Panc1 (cell line): ENCODE results near the gene UBE2N. TPM values are rescaled to one million over a fixed set of nuclear protein-coding genes. Genes with fewer than 3 reads are reported as not detected.

Experiments used
- ATAC-seq: fragments of 200-7000 bp; cut with Tn5 transposase; 2 replicates; pipeline ENCODE4 v1.9.1; 2020; ENCODE audit warnings: mild to moderate bottlenecking, moderate library complexity
- BruUV-seq: library from RNA; stranded (reverse); fragments of 400-500 nt; replicated peaks from 2 replicates; lab custom pipeline; 2021; lab: Mats Ljungman, UMichigan
- CTCF ChIA-PET: fragments of 300-600 bp; sonication (Branson Sonifier 250); formaldehyde crosslinking; loops from one replicate; lab custom pipeline; 2022; ENCODE audit warnings: antibody characterized with exemption; lab: Charles Lee
- POLR2A ChIA-PET: fragments of 300-600 bp; sonication (Branson Sonifier 250); formaldehyde crosslinking; loops from one replicate; lab custom pipeline; 2022; ENCODE audit warnings: antibody characterized with exemption; lab: Charles Lee
- DNase-seq: peaks from one replicate; pipeline ENCODE4 v3.0.0-alpha.2; 2010; ENCODE audit warnings: low read depth, low spot score
- H3K27ac ChIP-seq: 2 replicates; pipeline ENCODE4 v1.5.1; 2011; ENCODE audit warnings: mild to moderate bottlenecking, low read length, inconsistent platforms
- H3K27me3 ChIP-seq: fragments of 200-500 bp; sonication (Bioruptor generic); 2 replicates; pipeline ENCODE4 v1.6.0; 2014; ENCODE audit warnings: low read length, inconsistent platforms; ENCODE audit not compliant: control insufficient read depth, insufficient read depth
- H3K36me3 ChIP-seq: fragments of 200-500 bp; sonication (Bioruptor generic); 2 replicates; pipeline ENCODE4 v1.5.1; 2014; ENCODE audit warnings: inconsistent platforms, mild to moderate bottlenecking, low read length, moderate library complexity; ENCODE audit not compliant: control insufficient read depth, insufficient read depth
- H3K4me1 ChIP-seq: 2 replicates; pipeline ENCODE4 v1.5.1; 2011; ENCODE audit warnings: inconsistent platforms, mild to moderate bottlenecking, low read length, moderate library complexity; ENCODE audit not compliant: control insufficient read depth, insufficient read depth
- H3K4me3 ChIP-seq, 2 experiments: 2 replicates each; pipeline ENCODE4 v1.5.1; 2011 to 2012; ENCODE audit warnings: low read depth in 2 of 2, low read length in 2 of 2, mild to moderate bottlenecking in 2 of 2, inconsistent platforms in 1 of 2, moderate library complexity in 1 of 2
- H3K9me3 ChIP-seq: fragments of 200-500 bp; sonication (Bioruptor generic); 2 replicates; pipeline ENCODE4 v1.5.1; 2014; ENCODE audit warnings: low read depth, mild to moderate bottlenecking, inconsistent platforms, low read length, moderate library complexity; ENCODE audit not compliant: control insufficient read depth, insufficient read depth
- CTCF ChIP-seq: fragments of 450-650 bp; IDR thresholded peaks from 2 replicates; pipeline ENCODE4 v1.5.1; 2017; ENCODE audit warnings: mild to moderate bottlenecking
- POLR2AphosphoS5 ChIP-seq: IDR thresholded peaks from 2 replicates; pipeline ENCODE4 v1.6.1; 2012; ENCODE audit warnings: mild to moderate bottlenecking, low read depth, low read length, moderate library complexity
- SIN3A ChIP-seq: IDR thresholded peaks from 2 replicates; pipeline ENCODE4 v1.6.1; 2012; ENCODE audit warnings: low read depth, mild to moderate bottlenecking, low read length, moderate library complexity, borderline replicate concordance; ENCODE audit not compliant: insufficient read depth
- TCF7L2 ChIP-seq: IDR thresholded peaks from 2 replicates; pipeline ENCODE4 v1.6.1; 2011; ENCODE audit warnings: mild to moderate bottlenecking, low read depth, low read length, inconsistent platforms
- in situ Hi-C: cut with HindIII; loops from 2 replicates; pipeline ENCODE4 v1.10.0; 2016; ENCODE audit warnings: low sequenced_read_pairs, low pct_unique_long_range_greater_than_20kb
- intact Hi-C: fragments of 100-400 bp; cut with micrococcal nuclease; formaldehyde crosslinking; loops from one replicate; pipeline ENCODE4 v1.10.0; 2022; ENCODE audit not compliant: unreplicated experiment
- total RNA-seq: library from RNA; stranded (reverse); gene quantifications from one replicate; pipeline ENCODE4 v1.2.1, GENCODE V29; 2021; ENCODE audit not compliant: unreplicated experiment
- TF ChIP-seq, protein P1 (sequence below), 2 experiments: IDR thresholded peaks; 2 replicates each; pipeline ENCODE4 v1.6.1; 2011 to 2012; ENCODE audit warnings: low read depth in 2 of 2, control low read depth in 1 of 2, low read length in 1 of 2, mild to moderate bottlenecking in 1 of 2, moderate library complexity in 1 of 2; ENCODE audit not compliant: insufficient read depth in 1 of 2

The UBE2N gene
- total RNA-seq, 1 experiment from 2014 or later, result 150 TPM

DNA sequence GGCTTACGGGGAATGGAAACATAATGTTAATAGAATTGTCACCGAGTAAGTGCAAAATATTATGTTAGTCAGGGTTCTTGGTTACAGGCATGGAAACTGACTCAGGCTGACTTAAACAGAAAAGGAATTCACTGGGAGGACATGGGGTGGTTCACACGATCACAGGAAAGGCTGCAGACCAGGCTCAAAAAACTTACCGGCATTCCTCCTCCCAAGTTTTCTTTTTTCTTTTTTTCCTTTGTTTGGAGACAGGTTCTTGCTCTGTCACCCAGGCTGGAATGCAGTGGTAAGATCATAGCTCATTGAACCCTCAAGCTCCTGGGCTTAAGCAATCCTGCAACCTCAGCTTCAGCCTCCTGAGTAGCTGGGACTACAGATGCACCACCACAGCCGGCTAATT lies 11.9 kb upstream of the UBE2N start:
- TF ChIP-seq, protein P1, sequence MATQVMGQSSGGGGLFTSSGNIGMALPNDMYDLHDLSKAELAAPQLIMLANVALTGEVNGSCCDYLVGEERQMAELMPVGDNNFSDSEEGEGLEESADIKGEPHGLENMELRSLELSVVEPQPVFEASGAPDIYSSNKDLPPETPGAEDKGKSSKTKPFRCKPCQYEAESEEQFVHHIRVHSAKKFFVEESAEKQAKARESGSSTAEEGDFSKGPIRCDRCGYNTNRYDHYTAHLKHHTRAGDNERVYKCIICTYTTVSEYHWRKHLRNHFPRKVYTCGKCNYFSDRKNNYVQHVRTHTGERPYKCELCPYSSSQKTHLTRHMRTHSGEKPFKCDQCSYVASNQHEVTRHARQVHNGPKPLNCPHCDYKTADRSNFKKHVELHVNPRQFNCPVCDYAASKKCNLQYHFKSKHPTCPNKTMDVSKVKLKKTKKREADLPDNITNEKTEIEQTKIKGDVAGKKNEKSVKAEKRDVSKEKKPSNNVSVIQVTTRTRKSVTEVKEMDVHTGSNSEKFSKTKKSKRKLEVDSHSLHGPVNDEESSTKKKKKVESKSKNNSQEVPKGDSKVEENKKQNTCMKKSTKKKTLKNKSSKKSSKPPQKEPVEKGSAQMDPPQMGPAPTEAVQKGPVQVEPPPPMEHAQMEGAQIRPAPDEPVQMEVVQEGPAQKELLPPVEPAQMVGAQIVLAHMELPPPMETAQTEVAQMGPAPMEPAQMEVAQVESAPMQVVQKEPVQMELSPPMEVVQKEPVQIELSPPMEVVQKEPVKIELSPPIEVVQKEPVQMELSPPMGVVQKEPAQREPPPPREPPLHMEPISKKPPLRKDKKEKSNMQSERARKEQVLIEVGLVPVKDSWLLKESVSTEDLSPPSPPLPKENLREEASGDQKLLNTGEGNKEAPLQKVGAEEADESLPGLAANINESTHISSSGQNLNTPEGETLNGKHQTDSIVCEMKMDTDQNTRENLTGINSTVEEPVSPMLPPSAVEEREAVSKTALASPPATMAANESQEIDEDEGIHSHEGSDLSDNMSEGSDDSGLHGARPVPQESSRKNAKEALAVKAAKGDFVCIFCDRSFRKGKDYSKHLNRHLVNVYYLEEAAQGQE (IDR thresholded peaks at IDR 0.05; ENCODE audit: insufficient read depth in 1 of 2, low read depth in 2 of 2, low read length in 1 of 2), result no peak
- TF ChIP-seq SIN3A, result no peak
- no peak for TF ChIP-seq POLR2AphosphoS5
- H3K4me1 ChIP-seq, result no peaks in the 10 kb centered on the region
- no peaks in the 10 kb centered on the region for H3K9me3 ChIP-seq
- intact Hi-C loops (no loop called here), in situ Hi-C loops (no loop called here)
- no peak overlapping the region for H3K27ac ChIP-seq
- ChIA-PET CTCF (no interaction called here), POLR2A (no interaction called here)
- BruUV-seq, result no TSS peak
- ATAC-seq (no peak), DNase-seq (no peak)
- H3K4me3 ChIP-seq, result no peak overlapping the region
- H3K36me3 ChIP-seq, result no peaks in the 10 kb centered on the region
- no peaks in the 10 kb centered on the region for H3K27me3 ChIP-seq

DNA sequence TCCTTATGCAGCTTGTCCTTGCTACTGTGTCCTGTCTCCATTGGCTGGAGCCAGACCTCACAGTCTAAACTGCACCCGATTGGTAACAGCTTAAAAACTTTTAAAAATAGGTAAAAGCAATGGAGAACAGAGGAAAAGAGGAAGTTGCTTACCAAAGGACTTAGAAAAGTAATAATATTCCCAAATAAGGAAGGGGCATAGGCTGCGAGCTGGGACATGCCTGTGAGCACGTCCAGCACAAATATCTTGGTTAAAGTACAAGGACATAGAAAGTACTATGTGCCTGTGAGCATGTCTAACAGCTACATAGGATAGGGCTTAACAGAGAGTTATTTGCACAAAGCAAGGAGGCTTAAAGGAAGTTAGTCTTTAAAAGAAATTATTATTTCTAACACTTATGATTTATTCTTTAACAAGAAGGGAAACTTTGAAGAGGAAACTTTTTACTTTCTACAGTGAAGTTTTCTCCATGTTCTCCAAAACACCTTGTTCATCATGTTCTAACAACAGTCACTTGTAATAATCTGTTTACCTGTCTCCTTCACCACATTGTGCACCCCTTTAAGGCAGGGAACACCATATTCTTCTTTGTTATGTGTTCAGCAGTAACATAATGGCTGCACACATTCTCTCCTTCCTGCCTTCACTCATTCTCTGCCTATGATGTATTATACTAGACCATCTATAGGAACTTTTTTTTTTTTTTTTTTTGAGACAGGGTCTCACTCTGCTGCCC lies 9.8 kb upstream of the UBE2N start:
- H3K27ac ChIP-seq, result no peak overlapping the region
- POLR2A ChIA-PET, result no interaction called here
- TF ChIP-seq CTCF (no peak), POLR2AphosphoS5 (no peak), SIN3A (no peak), TCF7L2 (no peak)
- TF ChIP-seq, protein P1 (IDR thresholded peaks at IDR 0.05; ENCODE audit: insufficient read depth in 1 of 2, low read depth in 2 of 2, low read length in 1 of 2), result no peak
- H3K36me3 ChIP-seq, result no peaks in the 10 kb centered on the region
- intact Hi-C loops, result no loop called here
- ATAC-seq (no peak), DNase-seq (no peak)
- in situ Hi-C loops, result no loop called here
- CTCF ChIA-PET, result no interaction called here
- no peak overlapping the region for H3K4me3 ChIP-seq
- no peaks in the 10 kb centered on the region for H3K9me3 ChIP-seq
- no peaks in the 10 kb centered on the region for H3K4me1 ChIP-seq
- no TSS peak for BruUV-seq
- no peaks in the 10 kb centered on the region for H3K27me3 ChIP-seq
